Osteocyte (in vitro differentiated cells): Measurements from ENCODE around the gene SETD9. TPM values are rescaled to one million over a fixed set of nuclear protein-coding genes. Genes with fewer than 3 reads are reported as not detected.

Experiments
- DNase-seq: peaks from one replicate; pipeline ENCODE4 v3.0.0; 2021; ENCODE audit warnings: mixed read lengths; ENCODE audit not compliant: unreplicated experiment; ENCODE audit errors: extremely low spot score
- H3K27ac Mint-ChIP-seq: one replicate; pipeline ENCODE4 v1.8.0; 2021; ENCODE audit warnings: mild to moderate bottlenecking, mixed read lengths; ENCODE audit not compliant: unreplicated experiment
- H3K27me3 Mint-ChIP-seq: one replicate; pipeline ENCODE4 v1.8.0; 2021; ENCODE audit warnings: mixed read lengths; ENCODE audit not compliant: unreplicated experiment
- H3K36me3 Mint-ChIP-seq: one replicate; pipeline ENCODE4 v1.8.0; 2021; ENCODE audit warnings: mixed read lengths; ENCODE audit not compliant: unreplicated experiment
- H3K4me1 Mint-ChIP-seq: one replicate; pipeline ENCODE4 v1.8.0; 2021; ENCODE audit warnings: mixed read lengths; ENCODE audit not compliant: unreplicated experiment
- H3K4me3 Mint-ChIP-seq: one replicate; pipeline ENCODE4 v1.8.0; 2021; ENCODE audit warnings: mild to moderate bottlenecking, moderate library complexity, mixed read lengths; ENCODE audit not compliant: unreplicated experiment
- H3K9me3 Mint-ChIP-seq: one replicate; pipeline ENCODE4 v1.8.0; 2021; ENCODE audit warnings: mixed read lengths; ENCODE audit not compliant: unreplicated experiment
- total RNA-seq: library from RNA; stranded (reverse); gene quantifications from 2 replicates; pipeline ENCODE4 v1.2.1, GENCODE V29; 2021
- TF ChIP-seq, protein P1 (sequence below): fragments of 200-600 bp; sonication (generic); IDR thresholded peaks from 2 replicates; pipeline ENCODE4 v1.5.0; 2021; ENCODE audit warnings: antibody characterized with exemption, mild to moderate bottlenecking, moderate library complexity

Gene SETD9
- total RNA-seq, 1 donor from 2014 or later = 11.0 TPM

- Mint-ChIP-seq H3K4me3 (no peak overlapping the region), H3K36me3 (peaks cover 15% of the 10 kb centered on the region), H3K27ac (no peak overlapping the region), H3K27me3 (no peaks in the 10 kb centered on the region), H3K9me3 (no peaks in the 10 kb centered on the region), H3K4me1 (no peaks in the 10 kb centered on the region)
- DNase-seq = no peak
- TF ChIP-seq, protein P1, sequence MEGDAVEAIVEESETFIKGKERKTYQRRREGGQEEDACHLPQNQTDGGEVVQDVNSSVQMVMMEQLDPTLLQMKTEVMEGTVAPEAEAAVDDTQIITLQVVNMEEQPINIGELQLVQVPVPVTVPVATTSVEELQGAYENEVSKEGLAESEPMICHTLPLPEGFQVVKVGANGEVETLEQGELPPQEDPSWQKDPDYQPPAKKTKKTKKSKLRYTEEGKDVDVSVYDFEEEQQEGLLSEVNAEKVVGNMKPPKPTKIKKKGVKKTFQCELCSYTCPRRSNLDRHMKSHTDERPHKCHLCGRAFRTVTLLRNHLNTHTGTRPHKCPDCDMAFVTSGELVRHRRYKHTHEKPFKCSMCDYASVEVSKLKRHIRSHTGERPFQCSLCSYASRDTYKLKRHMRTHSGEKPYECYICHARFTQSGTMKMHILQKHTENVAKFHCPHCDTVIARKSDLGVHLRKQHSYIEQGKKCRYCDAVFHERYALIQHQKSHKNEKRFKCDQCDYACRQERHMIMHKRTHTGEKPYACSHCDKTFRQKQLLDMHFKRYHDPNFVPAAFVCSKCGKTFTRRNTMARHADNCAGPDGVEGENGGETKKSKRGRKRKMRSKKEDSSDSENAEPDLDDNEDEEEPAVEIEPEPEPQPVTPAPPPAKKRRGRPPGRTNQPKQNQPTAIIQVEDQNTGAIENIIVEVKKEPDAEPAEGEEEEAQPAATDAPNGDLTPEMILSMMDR = no peak
Measured at GRCh38 chr5:56900395-56900794, 9.0 kb upstream of the SETD9 start.

GRCh38 chr5:56900858-56901578 lies 8.4 kb upstream of the SETD9 start:
- no peak for DNase-seq
- TF ChIP-seq, protein P1 = peak; percentile 79
- no peaks in the 10 kb centered on the region for H3K27me3 Mint-ChIP-seq
- no peaks in the 10 kb centered on the region for H3K9me3 Mint-ChIP-seq
- peaks cover 12% of the 10 kb centered on the region for H3K36me3 Mint-ChIP-seq
- H3K4me1 Mint-ChIP-seq = no peaks in the 10 kb centered on the region
- no peak overlapping the region for H3K27ac Mint-ChIP-seq
- H3K4me3 Mint-ChIP-seq = no peak overlapping the region

DNA sequence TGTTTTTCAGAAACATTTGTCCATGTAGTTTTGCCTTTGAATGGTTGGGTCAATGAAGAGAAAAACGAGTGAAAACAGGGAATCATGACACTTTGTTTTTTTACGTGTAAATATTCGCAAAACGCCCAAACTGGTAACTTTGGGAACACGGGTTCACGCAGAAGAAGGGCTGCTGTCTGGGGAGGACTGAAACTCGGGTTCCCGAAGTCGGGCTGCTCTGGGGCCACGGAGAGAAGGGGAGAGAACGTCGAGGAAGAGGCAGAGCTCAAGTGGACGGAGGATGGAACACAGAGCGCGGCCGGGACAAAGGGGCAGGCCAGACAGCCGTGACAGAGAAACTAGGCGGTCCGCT lies 478 bp upstream of the SETD9 start:
- DNase-seq = no peak

GRCh38 chr5:56910210-56910965 lies 992 bp downstream of the SETD9 start:
- Mint-ChIP-seq H3K4me1 (peaks cover 14% of the 10 kb centered on the region), H3K9me3 (no peaks in the 10 kb centered on the region), H3K27ac (peak overlapping the region; percentile 98), H3K36me3 (no peaks in the 10 kb centered on the region), H3K4me3 (peak overlapping the region; percentile 85), H3K27me3 (no peaks in the 10 kb centered on the region)
- no peak for DNase-seq
- TF ChIP-seq, protein P1 = no peak

More for the DNA sequence above, 478 bp upstream of the SETD9 start:
- Mint-ChIP-seq H3K4me3 (peak overlapping the region; percentile 85), H3K4me1 (peaks cover 14% of the 10 kb centered on the region), H3K36me3 (no peaks in the 10 kb centered on the region), H3K9me3 (no peaks in the 10 kb centered on the region), H3K27me3 (no peaks in the 10 kb centered on the region), H3K27ac (peak overlapping the region; percentile 97)
- TF ChIP-seq, protein P1 = no peak

DNA sequence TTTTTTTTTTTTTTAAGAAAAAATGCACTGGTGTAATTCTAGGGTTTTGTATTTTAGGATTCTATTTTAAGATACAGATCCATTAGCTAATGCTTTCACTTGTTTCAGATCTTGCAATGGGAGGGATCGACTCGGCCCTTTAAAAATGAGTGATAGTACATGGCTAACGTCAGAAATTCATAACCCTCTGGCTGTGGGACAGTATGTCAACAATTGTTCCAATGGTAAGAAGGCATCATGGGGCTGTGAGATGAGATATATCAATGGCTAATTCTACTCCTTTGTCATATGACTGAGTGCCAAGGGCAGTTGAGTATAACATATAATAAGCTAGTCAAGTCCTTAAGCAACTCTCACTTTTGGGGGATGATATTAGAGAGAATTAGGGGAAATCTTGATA lies 4.4 kb downstream of the SETD9 start:
- Mint-ChIP-seq H3K27me3 (no peaks in the 10 kb centered on the region), H3K4me3 (no peak overlapping the region), H3K4me1 (peaks cover 13% of the 10 kb centered on the region), H3K9me3 (no peaks in the 10 kb centered on the region), H3K36me3 (peaks cover 2% of the 10 kb centered on the region), H3K27ac (no peak overlapping the region)
- TF ChIP-seq, protein P1 = no peak
- no peak for DNase-seq
